Testis (tissue), 3 donors: ENCODE measurements around the gene SH3YL1. TPM values are rescaled to one million over a fixed set of nuclear protein-coding genes. Genes with fewer than 3 reads are reported as not detected.

Experiments used
- DNase-seq: peaks from one replicate; pipeline ENCODE4 v3.0.0-alpha.2; 2019
- H3K27ac ChIP-seq, 2 donors: fragments of 200-600 bp; sonication (generic); one replicate each; pipeline ENCODE4 v1.5.1; 2019
- H3K27me3 ChIP-seq: fragments of 200-600 bp; sonication (generic); one replicate; pipeline ENCODE4 v1.5.1; 2019
- H3K36me3 ChIP-seq: fragments of 200-600 bp; sonication (generic); one replicate; pipeline ENCODE4 v1.5.1; 2017; ENCODE audit warnings: low read depth; ENCODE audit errors: missing control alignments
- H3K4me1 ChIP-seq: fragments of 200-600 bp; sonication (generic); one replicate; pipeline ENCODE4 v1.5.1; 2019
- H3K4me3 ChIP-seq, 2 donors: fragments of 200-600 bp; sonication (generic); one replicate each; pipeline ENCODE4 v1.5.1; 2017 to 2019
- H3K9me3 ChIP-seq: fragments of 200-600 bp; sonication (generic); one replicate; pipeline ENCODE4 v1.5.1; 2017
- CTCF ChIP-seq, 3 experiments: fragments of 450-650 bp in 2 of 3; fragments of 200-600 bp in 1 of 3; sonication (generic) in 1 of 3; IDR thresholded peaks; one replicate each; pipeline ENCODE4 v1.5.1; 2016 to 2019; ENCODE audit warnings: antibody characterized with exemption in 3 of 3, mild to moderate bottlenecking in 2 of 3, moderate library complexity in 1 of 3
- POLR2A ChIP-seq: fragments of 450-650 bp; IDR thresholded peaks from one replicate; pipeline ENCODE4 v1.6.1; 2017; ENCODE audit warnings: antibody characterized with exemption, mild to moderate bottlenecking, moderate library complexity
- WGBS, 2 donors: methylation state at CpG; one replicate each; pipeline ENCODE4 v1.1.5; 2018; 5-methylcytosine and 5-hydroxymethylcytosine counted together
- intact Hi-C: fragments of 100-400 bp; cut with DNase I; formaldehyde crosslinking; loops from one replicate; pipeline ENCODE4 v1.15.1; 2023; ENCODE audit warnings: low total_unique reads
- polyA plus RNA-seq: library from polyadenylated mRNA; stranded (reverse); fragments of 350-450 nt; fragmentation: Illumina TruSeq; extraction: RNeasy Lipid Tissue Mini Kit (QIAGEN cat#74804); gene quantifications from one replicate; pipeline ENCODE4 v1.2.3, GENCODE V29; 2014; ENCODE audit warnings: low read depth, low replicate concordance; ENCODE audit not compliant: insufficient read depth
- total RNA-seq, 2 donors: library from RNA; depleted of rRNA; stranded (reverse); fragments of >200 nt; gene quantifications; one replicate each; pipeline ENCODE4 v1.2.3, GENCODE V29; 2016

SH3YL1 gene
- total and polyA plus RNA-seq, 3 donors from 2014 or later = 55.0 to 92.3 (median 73.7) TPM

GRCh38 chr2:279366-279765 is 15.5 kb upstream of the SH3YL1 start:
- intact Hi-C loops = no loop called here
- no peak overlapping the region for H3K27ac ChIP-seq
- 87 to 89% methylated on average over 4 of the region's 4 CpGs for WGBS, 2 donors
- TF ChIP-seq POLR2A = no peak
- no peak for TF ChIP-seq CTCF (IDR thresholded peaks at IDR 0.05)
- no peaks in the 10 kb centered on the region for H3K36me3 ChIP-seq
- H3K9me3 ChIP-seq = no peaks in the 10 kb centered on the region
- peaks cover 19% of the 10 kb centered on the region for H3K4me1 ChIP-seq
- no peak overlapping the region for H3K4me3 ChIP-seq
- no peaks in the 10 kb centered on the region for H3K27me3 ChIP-seq
- DNase-seq = no peak

- Histone ChIP-seq H3K36me3 (no peaks in the 10 kb centered on the region), H3K4me3 (no peak overlapping the region), H3K27me3 (no peaks in the 10 kb centered on the region), H3K27ac (no peak overlapping the region), H3K9me3 (no peaks in the 10 kb centered on the region), H3K4me1 (peaks cover 19% of the 10 kb centered on the region)
- intact Hi-C loops = no loop called here
- no peak for DNase-seq
- WGBS, 2 donors = 92 to 94% methylated on average over 4 of the region's 4 CpGs
- TF ChIP-seq POLR2A = no peak
- no peak for TF ChIP-seq CTCF (IDR thresholded peaks at IDR 0.05)
Observed at GRCh38 chr2:278927-279320, 15.1 kb upstream of the SH3YL1 start.

GRCh38 chr2:278312-278926 is 14.6 kb upstream of the SH3YL1 start:
- TF ChIP-seq POLR2A (no peak), CTCF (IDR thresholded peaks at IDR 0.05) (no peak)
- H3K9me3 ChIP-seq = no peaks in the 10 kb centered on the region
- H3K36me3 ChIP-seq = no peaks in the 10 kb centered on the region
- 69 to 82% methylated on average over 2 of the region's 2 CpGs for WGBS, 2 donors
- no peaks in the 10 kb centered on the region for H3K27me3 ChIP-seq
- intact Hi-C loops = no loop called here
- no peak overlapping the region for H3K27ac ChIP-seq
- H3K4me1 ChIP-seq = peaks cover 19% of the 10 kb centered on the region
- DNase-seq = no peak
- H3K4me3 ChIP-seq = no peak overlapping the region

- intact Hi-C loops = no loop called here
- H3K36me3 ChIP-seq = no peaks in the 10 kb centered on the region
- no peak for DNase-seq
- 86 to 90% methylated on average over 6 of the region's 6 CpGs for WGBS, 2 donors
- H3K4me3 ChIP-seq = no peak overlapping the region
- no peaks in the 10 kb centered on the region for H3K27me3 ChIP-seq
- no peak overlapping the region for H3K27ac ChIP-seq
- TF ChIP-seq CTCF (IDR thresholded peaks at IDR 0.05) = no peak
- TF ChIP-seq POLR2A = no peak
- peaks cover 10% of the 10 kb centered on the region for H3K4me1 ChIP-seq
- no peaks in the 10 kb centered on the region for H3K9me3 ChIP-seq
Observed at GRCh38 chr2:275466-275865, 11.6 kb upstream of the SH3YL1 start.

- H3K9me3 ChIP-seq = no peaks in the 10 kb centered on the region
- H3K4me1 ChIP-seq = peaks cover under 1% of the 10 kb centered on the region
- WGBS, 2 donors = 96 to 100% methylated on average over 3 of the region's 3 CpGs
- H3K4me3 ChIP-seq = no peak overlapping the region
- no peaks in the 10 kb centered on the region for H3K27me3 ChIP-seq
- H3K36me3 ChIP-seq = no peaks in the 10 kb centered on the region
- intact Hi-C loops = no loop called here
- no peak overlapping the region for H3K27ac ChIP-seq
- no peak for DNase-seq
- TF ChIP-seq CTCF (IDR thresholded peaks at IDR 0.05) (no peak), POLR2A (no peak)
Observed at GRCh38 chr2:274503-274902, 10.7 kb upstream of the SH3YL1 start.
